GM19328 (cell line): ENCODE measurements around the gene FYB2.

Experiments used
- ATAC-seq: cut with Tn5 transposase; IDR thresholded peaks from one replicate; pipeline ENCODE4 v1.9.1; 2021; ENCODE audit warnings: mild to moderate bottlenecking, moderate library complexity; ENCODE audit not compliant: unreplicated experiment

FYB2 gene

DNA sequence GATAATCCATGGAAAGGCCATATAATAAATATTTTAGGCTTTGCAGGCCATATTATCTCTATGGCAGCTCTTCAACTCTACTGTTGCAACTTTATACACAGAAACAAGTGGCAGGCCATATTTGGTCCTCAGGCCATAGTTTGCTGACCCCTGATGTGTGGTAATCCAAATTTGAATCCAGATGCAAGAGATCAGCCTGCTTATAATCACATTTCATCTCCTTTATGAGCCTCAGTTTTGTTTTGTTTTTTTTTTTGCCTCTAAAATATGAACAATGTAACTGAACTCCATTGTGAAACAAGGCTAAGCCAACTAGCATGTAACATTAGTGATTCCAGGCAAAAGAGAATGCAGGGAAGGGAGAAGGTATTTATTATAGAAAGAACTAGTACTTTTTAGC is 92.5 kb downstream of the FYB2 start:
- ATAC-seq, result no peak

GRCh38 chr1:56719171-56719570 is 100.0 kb downstream of the FYB2 start:
- ATAC-seq, result no peak

DNA sequence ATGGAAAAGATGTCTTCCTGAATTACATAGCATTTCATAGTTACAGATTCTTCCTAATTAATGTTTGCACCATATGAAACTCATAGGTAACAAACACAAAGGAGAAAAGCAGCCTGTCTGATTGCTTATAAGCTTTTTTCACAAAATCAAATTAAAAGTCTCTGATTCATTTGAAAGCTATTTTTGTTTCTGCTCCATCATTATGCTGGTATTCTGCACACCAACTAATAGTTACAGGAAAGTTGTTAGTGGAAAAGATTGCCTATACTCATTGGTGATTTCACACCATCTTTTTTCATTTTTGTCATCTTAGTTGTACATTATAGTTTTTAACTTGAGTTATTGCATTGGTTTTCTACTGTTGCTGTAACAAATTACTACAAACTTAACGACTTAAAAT is 104.0 kb downstream of the FYB2 start:
- ATAC-seq, result no peak

- no peak for ATAC-seq
These were observed 106.1 kb downstream of the FYB2 start for GRCh38 chr1:56713112-56713511.

- ATAC-seq, result no peak
These were observed 107.1 kb downstream of the FYB2 start for GRCh38 chr1:56712150-56712549.

DNA sequence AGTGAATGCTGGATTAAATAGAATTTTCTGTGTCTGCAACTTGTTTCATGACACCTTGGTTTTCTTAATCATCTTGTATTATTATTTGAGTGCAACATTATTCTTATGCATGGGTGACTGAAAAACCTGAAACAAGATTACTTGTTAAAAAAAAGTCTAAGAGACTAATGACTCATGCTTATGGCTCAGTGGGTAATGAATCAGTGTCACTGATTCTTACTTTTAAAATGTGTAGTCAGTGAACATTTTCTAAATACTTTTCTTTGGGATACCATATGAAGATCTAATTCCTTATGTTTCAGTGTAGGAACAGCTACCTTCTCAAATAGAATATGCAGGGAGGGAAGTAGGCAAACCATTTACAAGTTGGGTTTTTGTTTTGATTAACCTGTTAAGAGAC is 108.6 kb downstream of the FYB2 start:
- no peak for ATAC-seq

DNA sequence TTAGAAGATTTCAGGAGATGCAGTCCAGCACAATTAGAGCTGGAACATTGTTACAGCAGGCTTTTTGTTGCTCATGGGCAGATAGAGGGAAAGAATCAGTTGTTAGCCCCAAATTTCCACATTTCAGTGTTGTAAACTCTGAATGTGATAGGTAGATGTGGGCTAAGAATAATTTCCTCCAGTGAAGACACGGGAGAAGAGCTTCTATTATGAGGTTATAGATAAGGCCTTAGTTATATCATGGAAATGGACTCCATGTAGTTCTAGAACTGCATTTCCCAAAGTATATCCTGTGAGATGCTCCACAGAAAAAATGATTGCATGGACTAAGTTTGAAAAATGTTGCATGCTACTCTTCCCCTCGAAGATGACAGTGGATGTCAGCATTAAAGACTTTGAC is 109.2 kb downstream of the FYB2 start:
- ATAC-seq, result no peak

- ATAC-seq, result no peak
These were observed 109.8 kb downstream of the FYB2 start for GRCh38 chr1:56709269-56709880.

DNA sequence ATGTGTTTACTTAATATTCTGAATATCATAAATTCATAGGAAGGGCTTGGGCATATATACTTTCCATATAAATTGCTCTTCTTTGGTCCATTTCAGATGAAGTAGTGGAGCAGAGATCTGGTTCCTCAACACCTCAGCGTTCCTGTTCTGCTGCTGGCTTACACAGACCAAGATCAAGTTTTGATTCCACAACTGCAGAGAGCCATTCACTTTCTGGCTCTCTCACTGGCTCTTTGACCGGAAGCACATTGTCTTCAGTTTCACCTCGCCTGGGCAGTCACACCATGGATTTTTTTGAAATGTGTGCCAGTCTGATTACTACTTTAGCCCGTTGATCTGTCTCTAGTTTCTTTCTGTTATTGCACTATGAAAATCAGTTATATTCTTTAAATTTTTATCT is 111.8 kb downstream of the FYB2 start:
- no peak for ATAC-seq

- no peak for ATAC-seq
These were observed 115.5 kb downstream of the FYB2 start for GRCh38 chr1:56703747-56704146.

GRCh38 chr1:56696663-56697062 is 122.5 kb downstream of the FYB2 start:
- ATAC-seq, result no peak

GRCh38 chr1:56688522-56689026 is 130.6 kb downstream of the FYB2 start:
- no peak for ATAC-seq

DNA sequence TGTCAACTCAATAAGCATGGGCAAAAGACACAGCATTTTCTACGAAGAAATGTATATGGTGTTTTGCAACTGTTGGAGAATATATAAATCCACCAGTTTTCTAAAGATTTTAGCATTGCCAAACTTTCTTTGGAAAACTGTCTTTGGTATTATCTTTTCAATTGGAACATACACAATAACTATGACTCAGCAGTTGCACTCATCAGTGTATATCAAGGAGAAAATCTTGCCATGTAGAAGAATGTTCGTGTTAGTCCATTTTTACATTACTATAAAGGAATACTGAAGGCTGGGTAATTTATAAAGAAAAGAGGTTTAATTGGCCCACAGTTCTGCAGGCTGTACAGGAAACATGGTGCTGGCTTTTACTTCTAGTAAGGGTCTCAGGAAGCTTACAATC is 133.0 kb downstream of the FYB2 start:
- no peak for ATAC-seq

DNA sequence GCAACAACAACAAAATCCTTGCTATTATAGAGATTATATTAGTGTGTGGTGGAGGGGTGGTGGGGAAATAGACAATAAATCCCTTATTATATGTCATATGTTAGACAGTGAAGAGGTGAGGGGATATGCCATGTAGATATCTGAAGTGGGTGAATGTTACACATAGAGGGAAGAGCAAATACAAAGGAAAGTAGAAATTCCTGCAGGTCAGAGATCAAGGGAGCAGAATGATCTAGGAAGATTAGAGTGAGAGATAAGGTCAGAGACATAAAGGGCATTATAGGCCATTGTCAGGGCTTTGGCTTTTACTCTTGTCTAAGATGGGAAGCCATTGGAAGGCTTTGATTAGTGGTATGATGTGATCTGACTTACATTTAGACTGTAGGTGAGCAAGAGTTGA is 135.6 kb downstream of the FYB2 start:
- no peak for ATAC-seq

DNA sequence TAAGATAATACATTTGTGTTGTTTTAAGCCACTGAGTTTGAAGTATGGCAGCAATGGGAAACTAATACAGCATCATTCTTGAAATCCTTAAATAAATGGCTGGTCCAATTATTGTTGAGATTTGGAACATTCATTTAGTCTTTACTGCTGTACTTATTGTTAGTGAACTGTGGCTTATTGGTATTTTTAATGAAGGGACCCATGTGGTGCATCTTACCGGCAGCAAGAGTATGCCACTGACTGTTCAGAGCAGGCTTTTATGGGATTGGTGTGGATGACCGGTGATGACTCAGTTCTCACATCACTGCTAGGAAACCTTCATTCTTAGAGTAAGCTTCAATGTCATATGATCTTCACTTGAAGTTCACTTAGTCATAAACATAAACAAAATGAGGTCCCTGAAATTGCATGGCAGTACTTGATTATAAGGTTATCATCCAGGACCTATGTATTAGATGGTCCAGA is 142.6 kb downstream of the FYB2 start:
- ATAC-seq, result no peak

GRCh38 chr1:56675763-56676162 is 143.4 kb downstream of the FYB2 start:
- no peak for ATAC-seq

DNA sequence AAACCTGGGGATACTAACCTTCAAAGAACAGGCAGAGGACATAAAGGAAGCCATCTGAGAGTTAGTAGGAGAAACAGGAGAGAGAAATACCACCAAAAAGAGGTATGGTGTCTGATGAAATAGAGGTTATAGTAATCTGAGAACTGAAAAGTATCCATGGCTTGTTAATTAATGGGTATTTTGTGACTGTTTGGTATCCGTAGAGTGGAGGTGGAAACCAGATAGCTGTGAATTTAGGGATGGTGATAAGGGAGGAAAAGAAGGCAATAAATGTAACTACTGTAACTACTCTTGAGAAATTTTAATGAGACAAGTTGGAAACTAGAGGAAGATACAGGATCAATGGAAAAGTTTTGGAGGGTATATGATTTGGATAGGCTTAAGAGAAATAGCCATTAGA is 146.6 kb downstream of the FYB2 start:
- ATAC-seq, result no peak

DNA sequence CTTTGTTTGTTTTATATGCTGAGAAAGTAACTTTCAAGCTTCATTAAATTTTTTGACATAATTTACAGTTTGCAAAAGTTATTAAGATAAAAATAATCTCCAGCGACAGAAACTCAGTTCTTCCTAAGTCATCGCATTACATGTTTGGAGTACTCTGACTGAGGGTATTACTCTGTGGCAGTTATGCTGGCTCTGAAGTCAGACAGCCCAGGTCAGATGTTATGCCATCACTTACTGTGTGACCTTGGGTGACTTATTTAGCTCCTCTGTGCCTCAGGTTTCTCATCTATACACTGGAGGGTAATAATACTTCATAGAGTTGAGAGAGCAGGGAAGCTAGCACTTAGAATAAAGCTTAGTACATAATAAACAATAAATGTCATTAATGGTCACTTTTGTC is 147.7 kb downstream of the FYB2 start:
- no peak for ATAC-seq

GRCh38 chr1:56671085-56671484 is 148.1 kb downstream of the FYB2 start:
- no peak for ATAC-seq

GRCh38 chr1:56670350-56670749 is 148.9 kb downstream of the FYB2 start:
- no peak for ATAC-seq
